Lung (tissue), 12 donors: ENCODE results near the gene MAP3K2. TPM values are rescaled to one million over a fixed set of nuclear protein-coding genes. Genes with fewer than 3 reads are reported as not detected.

Experiments
- ATAC-seq: fragments of 200-7000 bp; cut with Tn5 transposase; one replicate; pipeline ENCODE4 v1.9.1; 2020; ENCODE audit warnings: moderate number of reproducible peaks; ENCODE audit not compliant: insufficient read depth, low FRiP score
- DNase-seq, 3 donors: peaks; one replicate each; pipeline ENCODE4 v3.0.0-alpha.2; 2013 to 2017
- H3K27ac ChIP-seq, 2 donors: one replicate each; pipeline ENCODE4 v1.5.1; 2013; ENCODE audit warnings: mild to moderate bottlenecking in 2 of 2, moderate library complexity in 2 of 2, control low read depth in 1 of 2, inconsistent platforms in 1 of 2, low read depth in 1 of 2, low read length in 1 of 2
- H3K27me3 ChIP-seq, 3 donors: one replicate each; pipeline ENCODE4 v1.5.1; 2013; ENCODE audit warnings: low read length in 2 of 3; ENCODE audit not compliant: control insufficient read depth in 3 of 3, insufficient read depth in 3 of 3
- H3K36me3 ChIP-seq, 4 donors: one replicate each; pipeline ENCODE4 v1.5.1; 2013; ENCODE audit warnings: low read length in 4 of 4, mild to moderate bottlenecking in 1 of 4, moderate library complexity in 1 of 4; ENCODE audit not compliant: control insufficient read depth in 4 of 4, insufficient read depth in 4 of 4
- H3K4me1 ChIP-seq, 5 donors: one replicate each; pipeline ENCODE4 v1.5.1; 2013; ENCODE audit warnings: low read length in 5 of 5, mild to moderate bottlenecking in 2 of 5, moderate library complexity in 1 of 5; ENCODE audit not compliant: control insufficient read depth in 5 of 5, insufficient read depth in 5 of 5
- H3K4me3 ChIP-seq: one replicate; pipeline ENCODE4 v1.5.1; 2013; ENCODE audit warnings: mild to moderate bottlenecking, control low read depth, moderate library complexity
- H3K9ac ChIP-seq, 2 donors: one replicate each; pipeline ENCODE4 v1.5.1; 2013; ENCODE audit warnings: low read length in 2 of 2, control low read depth in 1 of 2; ENCODE audit not compliant: insufficient read depth in 1 of 2
- H3K9me3 ChIP-seq, 4 donors: one replicate each; pipeline ENCODE4 v1.5.1; 2013; ENCODE audit warnings: low read length in 3 of 4, mild to moderate bottlenecking in 1 of 4, moderate library complexity in 1 of 4; ENCODE audit not compliant: control insufficient read depth in 4 of 4, insufficient read depth in 3 of 4
- WGBS, 2 donors: extraction: QIAGEN DNeasy Blood & Tissue Kit; methylation state at CpG; one replicate each; pipeline ENCODE4 v1.1.7; 2013; 5-methylcytosine and 5-hydroxymethylcytosine counted together
- polyA plus RNA-seq, 2 donors: library from polyadenylated mRNA; stranded (reverse); fragments of 200-250 nt; gene quantifications; one replicate each; pipeline ENCODE4 v1.2.1, GENCODE V29; 2013
- total RNA-seq, 2 donors: library from RNA; depleted of rRNA in 1 of 2; stranded (reverse); fragments of >200 nt in 1 of 2; gene quantifications; one replicate each; pipeline ENCODE4 v1.2.1, GENCODE V29; 2014 to 2021
- TF ChIP-seq, protein P1 (sequence below): IDR thresholded peaks from 2 replicates; pipeline ENCODE4 v1.5.1; 2012; ENCODE audit warnings: mild to moderate bottlenecking; ENCODE audit errors: control extremely low read depth, extremely low read depth
- donor health status: control.
- donor health status: control.
- donor health status: Bipolar disorder and iron deficiency.
- donor health status: healthy.
- donor health status: DM: yes; HTN: yes; CAD: no.

The MAP3K2 gene
- total and polyA plus RNA-seq, 4 donors: 8.1 to 81.0 (median 30.8) TPM

DNA sequence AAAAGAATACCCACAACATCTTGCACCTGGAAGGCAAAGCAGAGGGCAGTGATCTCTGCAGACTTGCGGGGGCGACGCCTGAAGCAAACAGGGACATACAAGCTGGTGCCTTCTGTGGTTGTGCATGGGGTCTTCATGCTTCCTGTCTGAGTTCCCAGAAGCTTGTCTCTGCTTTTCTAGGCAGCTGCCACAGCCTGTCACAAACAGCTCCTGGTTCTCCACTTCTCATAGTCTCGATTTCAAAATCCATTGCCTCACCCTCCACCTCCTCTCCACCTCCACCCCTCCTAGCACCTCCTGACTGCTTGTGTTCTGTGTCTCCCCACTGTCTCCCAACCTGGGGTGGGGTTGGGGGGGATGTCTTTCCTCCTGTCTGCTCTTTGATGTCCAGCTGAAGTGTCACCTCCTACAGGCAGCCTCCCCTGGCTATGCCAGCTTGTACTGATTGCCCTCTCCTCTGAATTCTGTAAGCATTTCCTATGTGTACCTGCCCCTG is 28.8 kb upstream of the MAP3K2 start:
- ATAC-seq: no peak
- H3K9ac ChIP-seq: no peak overlapping the region

DNA sequence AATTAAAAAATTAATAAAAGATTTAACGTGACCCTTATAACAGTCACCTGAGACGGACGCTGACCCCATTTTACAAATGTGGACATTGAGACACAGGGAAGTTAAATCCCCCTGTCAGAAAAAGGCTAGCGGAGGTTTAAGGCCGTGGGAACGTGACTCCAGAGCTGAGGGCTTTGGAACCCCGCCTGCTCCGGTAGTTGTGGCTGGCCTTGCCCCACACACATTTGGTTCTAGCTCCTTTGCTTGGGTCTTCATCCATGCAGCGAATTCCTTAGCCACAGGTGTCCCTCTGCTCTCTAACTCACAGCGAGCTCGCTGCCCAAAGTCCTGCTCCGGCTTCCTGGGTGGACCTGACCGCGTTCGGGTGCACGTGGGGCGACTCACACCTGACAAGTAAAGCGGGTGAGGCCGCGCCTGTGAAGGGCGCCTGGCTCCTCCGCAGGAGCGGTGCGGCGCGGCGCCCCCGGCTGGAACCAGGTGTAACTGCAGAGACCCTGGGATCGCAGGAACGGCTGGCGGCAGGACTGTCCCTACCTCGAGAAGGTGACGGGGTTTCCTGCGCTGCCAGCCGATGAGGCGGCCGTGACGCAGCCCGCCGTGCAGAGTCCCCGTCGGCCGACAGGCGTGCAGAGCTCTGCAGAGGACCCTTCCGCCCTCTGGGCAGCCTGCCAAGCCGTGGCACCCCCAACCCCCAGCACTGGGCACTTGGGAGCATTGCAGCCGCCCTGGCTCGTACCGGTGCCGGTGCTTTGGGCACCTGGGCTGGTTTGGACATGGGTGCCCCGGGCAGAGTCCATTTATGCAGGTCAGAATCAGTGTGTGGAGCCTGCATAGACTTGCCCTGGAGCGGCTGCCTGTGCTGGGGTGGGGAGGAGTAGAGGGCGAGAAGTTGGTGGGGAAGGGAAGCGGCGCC is 28.1 kb upstream of the MAP3K2 start:
- Histone ChIP-seq H3K27me3 (no peaks in the 10 kb centered on the region), H3K4me3 (peak overlapping the region; percentile 3), H3K27ac (peak overlapping the region in 1 of 2 donors; percentile 29), H3K36me3 (no peaks in the 10 kb centered on the region), H3K9me3 (no peaks in the 10 kb centered on the region), H3K9ac (no peak overlapping the region), H3K4me1 (peaks cover 0 to 33% (median 6%) of the 10 kb centered on the region in 5 donors)
- peak; percentile 38 to 77 (median 70) for DNase-seq
- ATAC-seq: peak; percentile 87
- 13 to 16% methylated on average over 49 to 55 of the region's 55 CpGs for WGBS, 2 donors
- TF ChIP-seq, protein P1, sequence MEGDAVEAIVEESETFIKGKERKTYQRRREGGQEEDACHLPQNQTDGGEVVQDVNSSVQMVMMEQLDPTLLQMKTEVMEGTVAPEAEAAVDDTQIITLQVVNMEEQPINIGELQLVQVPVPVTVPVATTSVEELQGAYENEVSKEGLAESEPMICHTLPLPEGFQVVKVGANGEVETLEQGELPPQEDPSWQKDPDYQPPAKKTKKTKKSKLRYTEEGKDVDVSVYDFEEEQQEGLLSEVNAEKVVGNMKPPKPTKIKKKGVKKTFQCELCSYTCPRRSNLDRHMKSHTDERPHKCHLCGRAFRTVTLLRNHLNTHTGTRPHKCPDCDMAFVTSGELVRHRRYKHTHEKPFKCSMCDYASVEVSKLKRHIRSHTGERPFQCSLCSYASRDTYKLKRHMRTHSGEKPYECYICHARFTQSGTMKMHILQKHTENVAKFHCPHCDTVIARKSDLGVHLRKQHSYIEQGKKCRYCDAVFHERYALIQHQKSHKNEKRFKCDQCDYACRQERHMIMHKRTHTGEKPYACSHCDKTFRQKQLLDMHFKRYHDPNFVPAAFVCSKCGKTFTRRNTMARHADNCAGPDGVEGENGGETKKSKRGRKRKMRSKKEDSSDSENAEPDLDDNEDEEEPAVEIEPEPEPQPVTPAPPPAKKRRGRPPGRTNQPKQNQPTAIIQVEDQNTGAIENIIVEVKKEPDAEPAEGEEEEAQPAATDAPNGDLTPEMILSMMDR: peak; percentile 25

More for the DNA sequence above, 28.8 kb upstream of the MAP3K2 start:
- Histone ChIP-seq H3K27me3 (no peaks in the 10 kb centered on the region), H3K9me3 (no peaks in the 10 kb centered on the region), H3K36me3 (no peaks in the 10 kb centered on the region), H3K4me3 (peak overlapping the region; percentile 3), H3K27ac (no peak overlapping the region), H3K4me1 (peaks cover 0 to 26% (median 6%) of the 10 kb centered on the region in 5 donors)
- WGBS, 2 donors: 8 to 19% methylated on average over 4 of the region's 4 CpGs
- TF ChIP-seq, protein P1: no peak
- DNase-seq: peak in 2 of 3 donors; percentile 29

DNA sequence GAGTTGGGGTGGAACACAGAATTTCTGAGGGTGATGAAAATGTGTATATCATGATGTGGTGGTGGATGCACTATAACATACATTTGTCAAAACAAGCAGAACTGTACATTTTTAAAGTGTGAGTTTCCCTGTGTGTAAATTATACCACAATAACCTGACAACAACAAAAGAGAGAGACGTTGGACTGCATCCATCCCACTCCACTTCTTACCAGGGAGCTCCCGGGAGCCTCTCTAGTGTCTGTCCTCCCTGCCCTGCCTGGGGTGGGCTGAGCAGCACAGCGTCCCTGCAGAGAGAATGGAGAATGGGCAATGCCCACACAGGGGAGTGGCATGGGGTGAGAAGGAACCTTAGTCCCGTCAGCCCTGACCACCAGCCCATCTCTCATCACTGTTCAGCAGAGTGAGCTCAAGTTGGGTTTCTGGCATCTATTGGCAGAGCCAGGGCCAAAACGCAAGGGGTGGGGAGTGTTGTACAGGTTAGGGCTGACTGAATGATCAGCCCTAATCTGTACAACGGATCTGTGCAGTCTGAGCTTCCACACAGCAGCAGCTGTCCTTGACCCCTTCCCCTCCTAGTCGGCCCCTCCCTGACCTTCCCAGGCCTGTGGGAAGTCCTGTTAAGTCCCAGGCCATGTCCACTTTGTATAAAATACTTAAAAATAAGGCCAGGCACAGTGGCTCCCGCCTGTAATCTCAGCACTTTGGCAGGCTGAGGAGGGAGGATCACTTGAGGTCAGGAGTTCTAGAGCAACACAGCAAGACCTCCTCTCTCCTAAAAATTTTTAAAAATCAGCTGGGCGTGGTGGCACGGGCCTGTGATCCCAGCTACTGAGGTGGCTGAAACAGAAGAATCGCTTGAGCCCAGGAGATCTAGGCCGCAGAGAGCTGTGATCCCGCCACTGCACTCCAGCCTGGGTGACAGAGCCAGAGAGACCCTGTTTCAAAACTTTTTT is 27.1 kb upstream of the MAP3K2 start:
- ATAC-seq: no peak
- 85 to 91% methylated on average over 13 of the region's 13 CpGs for WGBS, 2 donors

More for the DNA sequence above, 27.1 kb upstream of the MAP3K2 start:
- TF ChIP-seq, protein P1: no peak
- no peaks in the 10 kb centered on the region for H3K9me3 ChIP-seq
- H3K9ac ChIP-seq: no peak overlapping the region
- DNase-seq: no peak
- H3K27me3 ChIP-seq: no peaks in the 10 kb centered on the region
- H3K27ac ChIP-seq: no peak overlapping the region
- peaks cover 0 to 42% (median 6%) of the 10 kb centered on the region in 5 donors for H3K4me1 ChIP-seq
- no peak overlapping the region for H3K4me3 ChIP-seq
- H3K36me3 ChIP-seq: no peaks in the 10 kb centered on the region
